Right renal cortex interstitium (tissue), 3 donors: ENCODE results near the gene DOLK. TPM values are rescaled to one million over a fixed set of nuclear protein-coding genes. Genes with fewer than 3 reads are reported as not detected.

ENCODE experiments used
- DNase-seq, 3 donors: peaks; one replicate each; pipeline ENCODE4 v3.0.0-alpha.2; 2013; ENCODE audit warnings: low read depth in 3 of 3, low spot score in 2 of 3
- polyA plus RNA-seq, 3 donors: library from polyadenylated mRNA; unstranded; fragments of 120-200 nt; gene quantifications; one replicate each; pipeline ENCODE4 v1.2.1, GENCODE V29; 2013; ENCODE audit not compliant: insufficient read length in 3 of 3

DOLK gene
- polyA plus RNA-seq, 3 donors, result 15.6 to 18.9 (median 17.0) TPM

GRCh38 chr9:128936171-128936865 lies 11.1 kb downstream of the DOLK start:
- DNase-seq, result no peak

GRCh38 chr9:128933731-128934130 lies 13.7 kb downstream of the DOLK start:
- DNase-seq, result no peak

- DNase-seq, result no peak
These were observed 17.8 kb downstream of the DOLK start for GRCh38 chr9:128929560-128929959.

GRCh38 chr9:128928624-128929023 lies 18.8 kb downstream of the DOLK start:
- no peak for DNase-seq

GRCh38 chr9:128927731-128928411 lies 19.5 kb downstream of the DOLK start:
- peak in 2 of 3 donors; percentile 32 to 60 for DNase-seq

- DNase-seq, result no peak
These were observed 23.9 kb downstream of the DOLK start for GRCh38 chr9:128923493-128923883.

GRCh38 chr9:128921881-128922763 lies 25.3 kb downstream of the DOLK start:
- peak; percentile 62 to 75 (median 71) for DNase-seq

- DNase-seq, result no peak
These were observed 26.9 kb downstream of the DOLK start, which contains the start of gene PHYHD1 for GRCh38 chr9:128920381-128921058. Gene PHYHD1, plus strand, starts transcription at chr9:128920982. Its CDS starts 1,342 bp downstream, at chr9:128922324.

GRCh38 chr9:128919402-128920089 lies 27.9 kb downstream of the DOLK start:
- no peak for DNase-seq

GRCh38 chr9:128918921-128919320 lies 28.5 kb downstream of the DOLK start:
- DNase-seq, result no peak

- DNase-seq, result no peak
These were observed 30.1 kb downstream of the DOLK start for GRCh38 chr9:128917151-128917849.

- no peak for DNase-seq
These were observed 30.7 kb downstream of the DOLK start for GRCh38 chr9:128916745-128917144.

- no peak for DNase-seq
These were observed 31.2 kb downstream of the DOLK start for GRCh38 chr9:128916204-128916603.

- DNase-seq, result no peak
These were observed 33.2 kb downstream of the DOLK start for GRCh38 chr9:128913995-128914772.

GRCh38 chr9:128913048-128913900 lies 34.1 kb downstream of the DOLK start:
- no peak for DNase-seq

GRCh38 chr9:128912270-128912853 lies 35.0 kb downstream of the DOLK start:
- no peak for DNase-seq

- DNase-seq, result no peak
These were observed 35.8 kb downstream of the DOLK start for GRCh38 chr9:128911529-128912035.
